Vagina (tissue), 2 donors: ENCODE data around the gene TOMM5.

ENCODE experiments used
- CTCF ChIP-seq, 3 experiments: fragments of 450-650 bp in 2 of 3; fragments of 200-600 bp in 1 of 3; sonication (generic) in 1 of 3; IDR thresholded peaks; one replicate each; pipeline ENCODE4 v1.5.1; 2017 to 2019; ENCODE audit warnings: antibody characterized with exemption in 3 of 3, mild to moderate bottlenecking in 2 of 3, moderate library complexity in 2 of 3
- POLR2A ChIP-seq, 2 donors: fragments of 450-650 bp; IDR thresholded peaks; one replicate each; pipeline ENCODE4 v1.6.1; 2017; ENCODE audit warnings: antibody characterized with exemption in 2 of 2, mild to moderate bottlenecking in 2 of 2, moderate library complexity in 2 of 2
- POLR2AphosphoS5 ChIP-seq, 2 donors: sonication (generic); formaldehyde crosslinking; IDR thresholded peaks; one replicate each; pipeline ENCODE4 v1.9.0; 2017; ENCODE audit warnings: antibody characterized with exemption in 2 of 2, mild to moderate bottlenecking in 2 of 2, low read depth in 1 of 2; ENCODE audit not compliant: insufficient read depth in 1 of 2

- TF ChIP-seq CTCF (IDR thresholded peaks at IDR 0.05) (peak in 1 of 3 experiments; percentile 28), POLR2AphosphoS5 (IDR thresholded peaks at IDR 0.05; ENCODE audit: insufficient read depth in 1 of 2, low read depth in 1 of 2) (peak; percentile 96 to 97), POLR2A (IDR thresholded peaks at IDR 0.05) (no peak)
Measured at GRCh38 chr9:37592108-37592951, at the start of gene TOMM5.
